Calu3 (cell line): ENCODE results near the gene ZNF791. TPM values are rescaled to one million over a fixed set of nuclear protein-coding genes. Genes with fewer than 3 reads are reported as not detected.

Source experiments
- BruUV-seq: library from RNA; stranded (reverse); fragments of 400-500 nt; replicated peaks from 2 replicates; lab custom pipeline; 2021; lab: Mats Ljungman, UMichigan
- CTCF ChIA-PET: fragments of 300-600 bp; sonication (Branson Sonifier 250); formaldehyde crosslinking; loops from one replicate; lab custom pipeline; 2022; ENCODE audit warnings: antibody characterized with exemption; lab: Charles Lee
- DNase-seq: peaks from one replicate; pipeline ENCODE4 v3.0.0; 2022
- H3K27ac Mint-ChIP-seq: one replicate; pipeline ENCODE4 v1.8.0; 2022; ENCODE audit warnings: mixed read lengths; ENCODE audit not compliant: unreplicated experiment
- H3K27me3 Mint-ChIP-seq: one replicate; pipeline ENCODE4 v1.8.0; 2022; ENCODE audit warnings: mixed read lengths; ENCODE audit not compliant: unreplicated experiment
- H3K36me3 Mint-ChIP-seq: one replicate; pipeline ENCODE4 v1.8.0; 2022; ENCODE audit warnings: mild to moderate bottlenecking, moderate library complexity, mixed read lengths; ENCODE audit not compliant: insufficient read depth, unreplicated experiment
- H3K4me1 Mint-ChIP-seq: one replicate; pipeline ENCODE4 v1.8.0; 2022; ENCODE audit warnings: mild to moderate bottlenecking, low read depth, mixed read lengths; ENCODE audit not compliant: unreplicated experiment
- H3K4me3 Mint-ChIP-seq: one replicate; pipeline ENCODE4 v1.8.0; 2022; ENCODE audit warnings: mild to moderate bottlenecking, low read depth, moderate library complexity, mixed read lengths; ENCODE audit not compliant: unreplicated experiment
- H3K9me3 Mint-ChIP-seq: one replicate; pipeline ENCODE4 v1.8.0; 2022; ENCODE audit warnings: low read depth, mixed read lengths; ENCODE audit not compliant: unreplicated experiment
- intact Hi-C: fragments of 100-400 bp; cut with micrococcal nuclease; formaldehyde crosslinking; loops from one replicate; pipeline ENCODE4 v1.10.0; 2022; ENCODE audit not compliant: unreplicated experiment
- total RNA-seq: library from RNA; stranded (reverse); gene quantifications from 2 replicates; pipeline ENCODE4 v1.2.3, GENCODE V29; 2022
- TF ChIP-seq, protein P1 (sequence below): fragments of 200-600 bp; IDR thresholded peaks from one replicate; pipeline ENCODE4 v1.8.0; 2022; ENCODE audit warnings: antibody characterized with exemption; ENCODE audit not compliant: unreplicated experiment

The ZNF791 gene
- total RNA-seq, 1 experiment from 2014 or later, result 15.8 TPM

DNA sequence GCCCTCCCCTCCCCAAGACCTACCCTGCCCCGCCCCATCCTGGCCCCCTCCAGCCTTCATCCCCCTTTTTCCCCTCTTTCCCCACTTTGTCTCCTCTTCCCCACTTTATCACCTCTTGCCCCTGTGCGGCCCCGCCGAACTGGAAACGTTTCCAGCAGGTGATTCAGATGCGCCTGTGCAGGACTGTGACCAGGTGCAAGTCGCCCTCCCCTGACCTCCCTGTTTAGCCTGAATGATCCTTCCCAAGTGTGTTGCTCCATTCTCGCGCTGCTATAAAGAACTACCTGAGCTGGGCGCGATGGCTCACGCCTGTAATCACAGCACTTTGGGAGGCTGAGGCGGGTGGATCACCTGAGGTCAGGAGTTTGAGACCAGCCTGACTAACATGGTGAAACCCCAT lies 25.9 kb downstream of the ZNF791 start:
- Mint-ChIP-seq H3K4me3 (no peak overlapping the region), H3K27me3 (no peaks in the 10 kb centered on the region), H3K36me3 (peaks cover 12% of the 10 kb centered on the region), H3K9me3 (peaks cover 3% of the 10 kb centered on the region), H3K27ac (no peak overlapping the region), H3K4me1 (no peaks in the 10 kb centered on the region)
- intact Hi-C loops, result no loop called here
- TF ChIP-seq, protein P1, sequence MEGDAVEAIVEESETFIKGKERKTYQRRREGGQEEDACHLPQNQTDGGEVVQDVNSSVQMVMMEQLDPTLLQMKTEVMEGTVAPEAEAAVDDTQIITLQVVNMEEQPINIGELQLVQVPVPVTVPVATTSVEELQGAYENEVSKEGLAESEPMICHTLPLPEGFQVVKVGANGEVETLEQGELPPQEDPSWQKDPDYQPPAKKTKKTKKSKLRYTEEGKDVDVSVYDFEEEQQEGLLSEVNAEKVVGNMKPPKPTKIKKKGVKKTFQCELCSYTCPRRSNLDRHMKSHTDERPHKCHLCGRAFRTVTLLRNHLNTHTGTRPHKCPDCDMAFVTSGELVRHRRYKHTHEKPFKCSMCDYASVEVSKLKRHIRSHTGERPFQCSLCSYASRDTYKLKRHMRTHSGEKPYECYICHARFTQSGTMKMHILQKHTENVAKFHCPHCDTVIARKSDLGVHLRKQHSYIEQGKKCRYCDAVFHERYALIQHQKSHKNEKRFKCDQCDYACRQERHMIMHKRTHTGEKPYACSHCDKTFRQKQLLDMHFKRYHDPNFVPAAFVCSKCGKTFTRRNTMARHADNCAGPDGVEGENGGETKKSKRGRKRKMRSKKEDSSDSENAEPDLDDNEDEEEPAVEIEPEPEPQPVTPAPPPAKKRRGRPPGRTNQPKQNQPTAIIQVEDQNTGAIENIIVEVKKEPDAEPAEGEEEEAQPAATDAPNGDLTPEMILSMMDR, result no peak
- no TSS peak for BruUV-seq
- no peak for DNase-seq
- CTCF ChIA-PET, result no interaction called here

- BruUV-seq, result no TSS peak
- Mint-ChIP-seq H3K27me3 (no peaks in the 10 kb centered on the region), H3K27ac (no peak overlapping the region), H3K36me3 (peaks cover 5% of the 10 kb centered on the region), H3K9me3 (peaks cover 3% of the 10 kb centered on the region), H3K4me3 (no peak overlapping the region), H3K4me1 (no peaks in the 10 kb centered on the region)
- CTCF ChIA-PET, result interaction anchor here (0.7 kb wide), 1 partner anchor 330 kb away, joined by 3 read pairs; no protein-coding TSS in a partner anchor
- intact Hi-C loops, result no loop called here
- TF ChIP-seq, protein P1, result no peak
- DNase-seq, result no peak
Observed at GRCh38 chr19:12638611-12639182, 28.0 kb downstream of the ZNF791 start.

- BruUV-seq, result no TSS peak
- no peaks in the 10 kb centered on the region for H3K36me3 Mint-ChIP-seq
- no peaks in the 10 kb centered on the region for H3K27me3 Mint-ChIP-seq
- H3K4me3 Mint-ChIP-seq, result no peak overlapping the region
- DNase-seq, result no peak
- intact Hi-C loops, result no loop called here
- peaks cover 3% of the 10 kb centered on the region for H3K9me3 Mint-ChIP-seq
- TF ChIP-seq, protein P1, result no peak
- CTCF ChIA-PET, result no interaction called here
- no peaks in the 10 kb centered on the region for H3K4me1 Mint-ChIP-seq
- no peak overlapping the region for H3K27ac Mint-ChIP-seq
Observed at GRCh38 chr19:12639901-12640613, 29.3 kb downstream of the ZNF791 start.

DNA sequence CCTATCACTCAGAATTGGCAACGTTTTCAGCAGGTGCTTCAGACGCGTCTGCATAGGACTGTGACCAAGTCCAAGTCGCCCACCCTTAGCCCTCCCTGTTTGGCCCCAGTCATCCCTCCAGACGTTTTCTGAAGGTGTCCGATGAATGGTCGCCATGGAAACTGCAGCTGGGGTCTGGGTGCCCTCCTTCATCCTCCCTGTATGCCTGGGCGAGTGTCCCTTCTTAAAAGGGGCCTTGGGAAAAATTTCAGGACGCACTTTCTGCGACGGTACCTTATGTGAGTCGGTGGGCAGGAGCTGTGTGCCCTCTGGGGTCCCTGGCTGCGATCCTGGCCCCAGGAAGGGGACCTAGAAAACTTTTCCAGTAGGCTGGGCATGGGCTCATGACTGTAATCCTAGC lies 30.7 kb downstream of the ZNF791 start:
- Mint-ChIP-seq H3K4me3 (no peak overlapping the region), H3K27ac (no peak overlapping the region), H3K9me3 (no peaks in the 10 kb centered on the region), H3K36me3 (peaks cover under 1% of the 10 kb centered on the region), H3K27me3 (no peaks in the 10 kb centered on the region), H3K4me1 (no peaks in the 10 kb centered on the region)
- no peak for DNase-seq
- CTCF ChIA-PET, result no interaction called here
- intact Hi-C loops, result no loop called here
- TF ChIP-seq, protein P1, result no peak
- no TSS peak for BruUV-seq
